ENCODE results near the gene CARS2. TPM values are rescaled to one million over a fixed set of nuclear protein-coding genes. Genes with fewer than 3 reads are reported as not detected.

The CARS2 gene
- 32.9 and 43.8 TPM in 2 replicates for total RNA-seq

GRCh38 chr13:110705826-110706569, at the start of gene CARS2:
Gene CARS2 (minus strand): TSS chr13:110706116. CDS start chr13:110706093, 23 bp downstream.

GRCh38 chr13:110713642-110713952, 7.7 kb upstream of the CARS2 start, which contains the start of gene ING1:
Gene ING1 (plus strand): TSS chr13:110713700. CDS start chr13:110714150, 450 bp downstream.

GRCh38 chr13:110615322-110616102, 90.4 kb downstream of the CARS2 start, which contains the start of gene NAXD:
Gene NAXD (plus strand): TSS chr13:110615545. CDS start chr13:110615602, 57 bp downstream.

Other genes with a start within 250 kb of the CARS2 start
- 8.0 and 24.7 TPM in 2 replicates for gene RAB20, start 144.4 kb downstream of the CARS2 start, total RNA-seq
- 18.1 and 53.7 TPM in 2 replicates for gene NAXD, start 90.6 kb downstream of the CARS2 start, total RNA-seq
- 9.7 and 21.5 TPM in 2 replicates for gene ING1, start 7.6 kb upstream of the CARS2 start, total RNA-seq
- gene ANKRD10, start 209.0 kb upstream of the CARS2 start, total RNA-seq: 27.5 and 140 TPM in 2 replicates

Measured in epithelial cell of alveolus of lung (primary cell).